SU-DHL-6 (cell line): ENCODE measurements around the gene ZNF768.

Experiments used
- H2AFZ ChIP-seq: fragments of 200-600 bp; sonication (generic); 2 replicates; pipeline ENCODE4 v1.6.1; 2014; ENCODE audit warnings: low read depth, mild to moderate bottlenecking, moderate library complexity, mixed read lengths, antibody characterized with exemption, low read length; ENCODE audit not compliant: severe bottlenecking
- H3F3A ChIP-seq: fragments of 200-600 bp; shearing (Covaris generic); 2 replicates; pipeline ENCODE4 v1.6.0; 2016; ENCODE audit warnings: antibody characterized with exemption, mild to moderate bottlenecking; ENCODE audit not compliant: insufficient read depth
- H3K27ac ChIP-seq: fragments of 200-600 bp; sonication (generic); 2 replicates; pipeline ENCODE4 v1.5.1; 2016; ENCODE audit warnings: low read depth, mild to moderate bottlenecking, low read length, moderate library complexity, mixed read lengths
- H3K27me3 ChIP-seq: fragments of 200-600 bp; sonication (generic), shearing (Covaris generic); 2 replicates; pipeline ENCODE4 v1.6.0; 2014; ENCODE audit warnings: mild to moderate bottlenecking, low read length
- H3K36me3 ChIP-seq: fragments of 200-600 bp; sonication (generic); 2 replicates; pipeline ENCODE4 v1.6.1; 2014; ENCODE audit warnings: mild to moderate bottlenecking, low read length, mixed read lengths
- H3K4me2 ChIP-seq: fragments of 300-600, 200-600 bp; shearing (Covaris generic), sonication (generic); 2 replicates; pipeline ENCODE4 v1.6.0; 2014; ENCODE audit warnings: low read length, low read depth, mild to moderate bottlenecking; ENCODE audit not compliant: poor library complexity, severe bottlenecking
- H3K4me3 ChIP-seq: fragments of 200-600 bp; sonication (generic); 2 replicates; pipeline ENCODE4 v1.5.1; 2014; ENCODE audit warnings: antibody characterized with exemption, low read length, mild to moderate bottlenecking, mixed read lengths; ENCODE audit not compliant: insufficient read depth, poor library complexity, severe bottlenecking
- H3K79me2 ChIP-seq: fragments of 200-600 bp; sonication (generic); 2 replicates; pipeline ENCODE4 v1.6.1; 2014; ENCODE audit warnings: mild to moderate bottlenecking, low read length, moderate library complexity; ENCODE audit not compliant: insufficient read depth
- H3K9ac ChIP-seq: fragments of 200-600 bp; sonication (generic); 2 replicates; pipeline ENCODE4 v1.7.0; 2014; ENCODE audit warnings: mild to moderate bottlenecking, low read length
- H3K9me2 ChIP-seq: fragments of 200-600 bp; sonication (generic); replicated peaks from 2 replicates; pipeline ENCODE4 v1.6.1; 2014; ENCODE audit warnings: low read length; ENCODE audit not compliant: insufficient read depth
- H3K9me3 ChIP-seq: fragments of 200-600 bp; sonication (generic); 2 replicates; pipeline ENCODE4 v1.6.1; 2014; ENCODE audit warnings: low read length, mixed read lengths; ENCODE audit not compliant: insufficient read depth
- H4K20me1 ChIP-seq: fragments of 200-600 bp; sonication (generic); 2 replicates; pipeline ENCODE4 v1.6.1; 2014; ENCODE audit warnings: low read depth, mild to moderate bottlenecking, antibody characterized with exemption, low read length, moderate library complexity, mixed read lengths
- EZH2phosphoT487 ChIP-seq: fragments of 200-600 bp; sonication (generic), shearing (Covaris generic); conservative IDR thresholded peaks from 2 replicates; pipeline ENCODE4 v1.6.1; 2018; ENCODE audit warnings: mild to moderate bottlenecking, antibody characterized with exemption, low read length, moderate library complexity, mixed read lengths
- TF ChIP-seq, protein P1 (sequence below): fragments of 200-600 bp; sonication (generic); IDR thresholded peaks from one replicate; pipeline ENCODE4 v1.5.1; 2017; ENCODE audit warnings: antibody characterized with exemption, mild to moderate bottlenecking, low read length, moderate library complexity; ENCODE audit not compliant: insufficient read depth, poor library complexity, severe bottlenecking

The ZNF768 gene

DNA sequence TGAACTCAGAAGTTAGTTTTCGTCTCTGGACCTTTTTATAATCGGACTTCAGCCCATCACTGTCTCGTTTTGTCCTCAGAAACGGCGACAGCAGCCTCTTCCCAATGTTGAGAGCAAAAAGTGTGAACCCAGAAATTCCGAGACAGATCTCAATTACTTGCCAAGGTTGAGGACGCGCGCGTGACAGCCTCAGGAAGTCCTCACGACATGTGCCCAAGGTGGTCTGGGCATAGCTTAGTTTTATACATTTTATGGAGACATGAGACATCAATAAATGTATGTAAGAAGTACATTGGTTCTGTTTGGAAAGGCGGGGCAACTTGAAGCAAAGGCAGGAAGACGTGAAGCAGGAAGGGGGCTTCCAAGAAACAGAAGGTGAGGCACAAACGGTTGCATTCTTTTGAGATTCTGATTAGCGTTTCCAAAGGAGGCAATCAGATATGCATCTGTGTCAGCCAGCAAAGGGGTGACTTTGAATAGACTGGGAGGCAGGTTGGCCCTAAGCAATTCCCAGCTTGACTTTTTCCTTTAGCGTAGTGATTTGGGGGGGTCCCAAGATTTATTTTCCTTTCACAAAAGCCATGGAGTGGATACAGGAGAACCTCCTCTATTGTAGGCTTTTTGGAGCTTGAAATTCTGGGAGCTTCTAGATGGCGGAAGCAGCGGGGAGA is 8.9 kb upstream of the ZNF768 start:
- peak overlapping the region; percentile 95 for H3K4me2 ChIP-seq
- no peak for TF ChIP-seq EZH2phosphoT487
- TF ChIP-seq, protein P1, sequence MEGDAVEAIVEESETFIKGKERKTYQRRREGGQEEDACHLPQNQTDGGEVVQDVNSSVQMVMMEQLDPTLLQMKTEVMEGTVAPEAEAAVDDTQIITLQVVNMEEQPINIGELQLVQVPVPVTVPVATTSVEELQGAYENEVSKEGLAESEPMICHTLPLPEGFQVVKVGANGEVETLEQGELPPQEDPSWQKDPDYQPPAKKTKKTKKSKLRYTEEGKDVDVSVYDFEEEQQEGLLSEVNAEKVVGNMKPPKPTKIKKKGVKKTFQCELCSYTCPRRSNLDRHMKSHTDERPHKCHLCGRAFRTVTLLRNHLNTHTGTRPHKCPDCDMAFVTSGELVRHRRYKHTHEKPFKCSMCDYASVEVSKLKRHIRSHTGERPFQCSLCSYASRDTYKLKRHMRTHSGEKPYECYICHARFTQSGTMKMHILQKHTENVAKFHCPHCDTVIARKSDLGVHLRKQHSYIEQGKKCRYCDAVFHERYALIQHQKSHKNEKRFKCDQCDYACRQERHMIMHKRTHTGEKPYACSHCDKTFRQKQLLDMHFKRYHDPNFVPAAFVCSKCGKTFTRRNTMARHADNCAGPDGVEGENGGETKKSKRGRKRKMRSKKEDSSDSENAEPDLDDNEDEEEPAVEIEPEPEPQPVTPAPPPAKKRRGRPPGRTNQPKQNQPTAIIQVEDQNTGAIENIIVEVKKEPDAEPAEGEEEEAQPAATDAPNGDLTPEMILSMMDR = no peak
- peaks cover 4% of the 10 kb centered on the region; the same call in 1 of the 2 replicates for H3K79me2 ChIP-seq
- peaks cover 16% of the 10 kb centered on the region for H3F3A ChIP-seq
- H2AFZ ChIP-seq = peak overlapping the region; percentile 84
- no peaks in the 10 kb centered on the region for H3K27me3 ChIP-seq
- H3K36me3 ChIP-seq = no peaks in the 10 kb centered on the region
- no peaks in the 10 kb centered on the region for H3K9me2 ChIP-seq
- H3K4me3 ChIP-seq = peak overlapping the region; percentile 76
- H3K27ac ChIP-seq = peak overlapping the region; percentile 82
- no peaks in the 10 kb centered on the region for H4K20me1 ChIP-seq
- H3K9me3 ChIP-seq = no peaks in the 10 kb centered on the region
- H3K9ac ChIP-seq = peak overlapping the region; percentile 79

DNA sequence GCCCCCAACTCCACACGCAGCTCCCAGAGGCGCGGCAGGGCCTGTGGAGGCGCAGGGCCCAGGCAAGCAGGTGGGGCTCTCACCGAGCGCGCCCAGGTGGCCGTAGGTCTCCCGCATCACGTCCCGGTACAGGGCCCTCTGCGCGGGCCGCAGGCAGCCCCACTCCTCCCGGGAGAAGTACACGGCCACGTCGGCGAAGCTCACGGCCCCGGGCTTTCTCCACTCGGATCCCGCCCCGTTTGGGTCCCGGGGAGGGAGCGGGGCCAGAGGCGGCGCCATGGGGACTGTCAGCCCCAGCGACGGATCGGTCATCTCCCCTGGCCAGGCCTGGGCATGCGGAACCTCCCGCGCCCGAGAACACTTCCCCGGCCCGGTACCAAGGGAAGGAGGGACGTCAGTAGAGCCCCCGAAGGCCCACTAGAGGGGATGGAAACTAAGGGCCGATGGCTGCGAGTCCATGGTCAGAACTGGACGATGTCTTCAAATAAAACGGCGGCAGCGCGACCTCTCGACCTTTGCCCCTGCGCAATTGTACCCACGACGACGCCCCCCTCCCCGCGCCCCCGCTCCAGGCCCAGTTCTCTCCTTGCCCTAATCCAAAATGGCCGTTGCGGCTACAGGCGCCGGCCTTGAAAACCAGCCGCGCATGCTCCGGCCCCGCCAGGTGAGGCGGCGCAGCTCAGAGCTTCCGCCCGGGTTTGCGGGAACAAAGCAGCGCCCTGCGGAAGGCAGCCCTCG is 8.2 kb upstream of the ZNF768 start, which contains the start of gene ZNF747:
ZNF747 (minus strand) TSS at position 491 of the 738 bp plus-strand sequence; CDS start at position 312, 179 bp downstream.
- Histone ChIP-seq H3K27me3 (no peaks in the 10 kb centered on the region), H3K9me2 (no peaks in the 10 kb centered on the region), H3K36me3 (no peaks in the 10 kb centered on the region), H3K9ac (peak within 1 kb of the TSS; percentile 79), H3K79me2 (peaks cover 4% of the 10 kb centered on the region; the same call in 1 of the 2 replicates), H2AFZ (peak within 1 kb of the TSS; percentile 84), H3K27ac (peak within 1 kb of the TSS; percentile 82), H3K4me2 (peak within 1 kb of the TSS; percentile 95), H4K20me1 (no peaks in the 10 kb centered on the region), H3F3A (peaks cover 16% of the 10 kb centered on the region), H3K4me3 (peak within 1 kb of the TSS; percentile 76), H3K9me3 (no peaks in the 10 kb centered on the region)
- TF ChIP-seq, protein P1 = no peak
- no peak for TF ChIP-seq EZH2phosphoT487

DNA sequence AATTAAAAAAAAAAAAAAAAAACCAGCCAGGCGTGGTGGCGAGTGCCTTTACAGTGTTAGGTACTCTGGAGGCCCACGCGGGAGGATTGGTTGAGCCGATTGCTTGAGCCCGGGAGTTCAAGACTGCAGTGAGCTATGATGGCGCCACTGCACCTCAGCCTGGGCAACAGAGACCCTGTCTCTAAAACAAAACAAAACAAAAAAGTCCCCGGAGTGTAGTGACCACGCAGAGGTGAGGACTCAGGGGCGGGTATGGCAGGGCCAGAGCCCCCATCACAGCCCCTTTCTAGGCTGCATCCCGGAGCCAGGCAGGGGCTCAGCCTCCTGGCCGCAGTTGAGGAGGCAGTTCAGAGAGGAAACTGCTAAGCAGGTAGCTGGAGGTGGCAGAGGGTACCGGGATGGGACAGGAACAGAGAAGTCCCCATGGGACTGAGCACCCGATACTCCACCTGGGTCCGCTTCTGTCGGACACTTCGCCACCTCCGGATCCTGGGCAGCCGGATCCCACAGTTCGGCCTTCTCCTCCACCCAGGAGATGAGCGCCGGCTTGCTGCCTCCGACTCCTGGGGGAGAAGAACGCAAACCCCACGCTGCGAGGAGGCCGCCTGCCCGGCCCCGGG is 7.5 kb upstream of the ZNF768 start:
- Histone ChIP-seq H3K27ac (peak overlapping the region; percentile 82), H3K9me2 (no peaks in the 10 kb centered on the region), H3F3A (peaks cover 16% of the 10 kb centered on the region), H3K36me3 (no peaks in the 10 kb centered on the region), H3K9me3 (no peaks in the 10 kb centered on the region), H2AFZ (peak overlapping the region; percentile 66), H3K9ac (peak overlapping the region; percentile 79), H3K4me3 (peak overlapping the region; percentile 76), H3K4me2 (peak overlapping the region; percentile 95), H3K79me2 (peaks cover 4% of the 10 kb centered on the region; the same call in 1 of the 2 replicates), H3K27me3 (no peaks in the 10 kb centered on the region), H4K20me1 (no peaks in the 10 kb centered on the region)
- no peak for TF ChIP-seq EZH2phosphoT487
